Endothelial cell of hepatic sinusoid (primary cell): Measurements from ENCODE around the gene ARMC3.
"Not testable (repeated sequence)": the region's sequence is repeated elsewhere in the genome, so short reads cannot be mapped to it uniquely, and the experiment has no call there.

Experiments
- in situ Hi-C: cut with HindIII; loops from 2 replicates; pipeline ENCODE4 v1.10.0; 2017; ENCODE audit warnings: low sequenced_read_pairs

ARMC3 gene

GRCh38 chr10:22927661-22928403, at the start of gene ARMC3:
ARMC3 (plus strand) TSS chr10:22928053; CDS start chr10:22931997, 3,944 bp downstream.
- in situ Hi-C loops = no loop called here

GRCh38 chr10:22891797-22892196, 36.1 kb upstream of the ARMC3 start:
- in situ Hi-C loops = no loop called here

- in situ Hi-C loops = no loop called here
These were observed 34.1 kb upstream of the ARMC3 start for GRCh38 chr10:22893781-22894180.

- in situ Hi-C loops = no loop called here
These were observed 33.1 kb upstream of the ARMC3 start for GRCh38 chr10:22894714-22895113.

- in situ Hi-C loops = no loop called here
These were observed 32.6 kb upstream of the ARMC3 start for GRCh38 chr10:22895252-22895651.

GRCh38 chr10:22897371-22897770, 30.5 kb upstream of the ARMC3 start:
- in situ Hi-C loops = no loop called here

- in situ Hi-C loops = no loop called here
These were observed 28.5 kb upstream of the ARMC3 start for GRCh38 chr10:22899307-22899706.

- in situ Hi-C loops = no loop called here
These were observed 28.1 kb upstream of the ARMC3 start for GRCh38 chr10:22899775-22900174.

GRCh38 chr10:22900841-22901601, 26.8 kb upstream of the ARMC3 start:
- in situ Hi-C loops = no loop called here

GRCh38 chr10:22902147-22902546, 25.7 kb upstream of the ARMC3 start:
- in situ Hi-C loops = not testable (repeated sequence)

- in situ Hi-C loops = no loop called here
These were observed 24.2 kb upstream of the ARMC3 start for GRCh38 chr10:22903694-22904093.

GRCh38 chr10:22906767-22907166, 21.1 kb upstream of the ARMC3 start:
- in situ Hi-C loops = no loop called here

- in situ Hi-C loops = no loop called here
These were observed 19.0 kb upstream of the ARMC3 start for GRCh38 chr10:22908837-22909236.

GRCh38 chr10:22909673-22910072, 18.2 kb upstream of the ARMC3 start:
- in situ Hi-C loops = not testable (repeated sequence)

- in situ Hi-C loops = no loop called here
These were observed 16.8 kb upstream of the ARMC3 start for GRCh38 chr10:22911067-22911466.

- in situ Hi-C loops = no loop called here
These were observed 15.7 kb upstream of the ARMC3 start for GRCh38 chr10:22911889-22912762.

GRCh38 chr10:22912763-22913384, 15.0 kb upstream of the ARMC3 start:
- in situ Hi-C loops = no loop called here

GRCh38 chr10:22913474-22914092, 14.3 kb upstream of the ARMC3 start:
- in situ Hi-C loops = no loop called here

GRCh38 chr10:22915314-22915713, 12.5 kb upstream of the ARMC3 start:
- in situ Hi-C loops = no loop called here

GRCh38 chr10:22925088-22925487, 2.8 kb upstream of the ARMC3 start:
- in situ Hi-C loops = no loop called here
